Left colon (tissue), 2 donors: Measurements from ENCODE around the gene PELI3. TPM values are rescaled to one million over a fixed set of nuclear protein-coding genes. Genes with fewer than 3 reads are reported as not detected.
"Not testable (repeated sequence)": the region's sequence is repeated elsewhere in the genome, so short reads cannot be mapped to it uniquely, and the experiment has no call there.

ENCODE experiments used
- ATAC-seq: fragments of 200-7000 bp; cut with Tn5 transposase; one replicate; pipeline ENCODE4 v1.9.1; 2020; ENCODE audit warnings: mild to moderate bottlenecking, moderate library complexity
- DNase-seq, 2 donors: peaks; one replicate each; pipeline ENCODE4 v3.0.0-alpha.2; 2020
- intact Hi-C, 2 donors: fragments of 100-400 bp; cut with DNase I in 1 of 2; cut with micrococcal nuclease in 1 of 2; formaldehyde crosslinking; loops; one replicate each; pipeline versions ENCODE4 v1.11.2 to v1.14.0; 2022; cut with DNase I, micrococcal nuclease
- total RNA-seq, 2 donors: library from RNA; stranded (reverse); fragmentation: NEBNext Ultra II Directional; extraction: Animal tissue kit (Norgen Biotek cat#: 25700); gene quantifications; one replicate each; pipeline ENCODE4 v1.2.1, GENCODE V29; 2021
- donor health status: DM: no; HTN: no; CAD: no.
- donor health status: DM: yes; HTN: yes; CAD: no.

The PELI3 gene
- total RNA-seq, 2 donors from 2014 or later: 4.7 to 5.2 TPM

DNA sequence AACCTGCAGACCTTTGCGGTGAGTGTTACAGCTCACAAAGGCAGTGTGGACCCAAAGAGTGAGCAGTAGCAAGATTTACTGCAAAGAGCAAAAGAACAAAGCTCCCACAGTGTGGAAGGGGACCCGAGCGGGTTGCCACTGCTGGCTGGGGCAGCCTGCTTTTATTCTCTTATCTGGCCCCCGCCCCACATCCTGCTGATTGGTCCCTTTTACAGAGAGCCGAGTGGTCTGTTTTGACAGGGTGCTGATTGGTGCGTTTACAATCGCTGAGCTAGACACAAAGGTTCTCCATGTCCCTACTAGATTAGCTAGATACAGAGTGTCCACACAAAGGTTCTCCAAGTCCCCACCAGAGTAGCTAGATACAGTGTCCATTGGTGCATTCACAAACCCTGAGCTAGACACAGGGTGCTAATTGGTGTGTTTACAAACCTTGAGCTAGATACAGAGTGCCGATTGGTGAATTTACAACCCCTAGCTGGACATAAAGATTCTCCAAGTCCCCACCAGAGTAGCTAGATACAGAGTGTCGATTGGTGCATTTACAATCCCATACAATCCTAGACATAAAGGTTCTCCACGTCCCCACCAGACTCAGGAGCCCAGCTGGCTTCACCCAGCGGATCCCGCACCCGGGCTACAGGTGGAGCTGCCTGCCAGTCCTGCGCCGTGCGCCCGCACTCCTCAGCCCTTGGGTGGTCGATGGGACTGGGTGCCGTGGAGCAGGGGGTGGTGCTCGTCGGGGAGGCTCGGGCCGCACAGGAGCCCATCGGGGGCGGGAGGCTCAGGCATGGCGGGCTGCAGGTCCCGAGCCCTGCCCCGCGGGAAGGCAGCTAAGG, 26.4 kb upstream of the PELI3 start:
- DNase-seq, ATAC-seq, intact Hi-C loops: not testable (repeated sequence)

DNA sequence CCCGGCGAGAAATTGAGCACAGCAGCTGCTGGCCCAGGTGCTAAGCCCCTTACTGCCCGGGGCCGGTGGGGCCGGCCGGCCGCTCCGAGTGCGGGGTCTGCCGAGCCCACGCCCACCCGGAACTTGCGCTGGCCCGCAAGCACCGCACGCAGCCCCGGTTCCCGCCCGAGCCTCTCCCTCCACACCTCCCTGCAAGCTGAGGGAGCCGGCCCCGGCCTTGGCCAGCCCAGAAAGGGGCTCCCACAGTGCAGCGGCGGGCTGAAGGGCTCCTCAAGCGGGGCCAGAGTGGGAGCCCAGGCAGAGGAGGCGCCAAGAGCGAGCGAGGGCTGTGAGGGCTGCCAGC, 25.8 kb upstream of the PELI3 start:
- ATAC-seq, intact Hi-C loops: not testable (repeated sequence)

DNA sequence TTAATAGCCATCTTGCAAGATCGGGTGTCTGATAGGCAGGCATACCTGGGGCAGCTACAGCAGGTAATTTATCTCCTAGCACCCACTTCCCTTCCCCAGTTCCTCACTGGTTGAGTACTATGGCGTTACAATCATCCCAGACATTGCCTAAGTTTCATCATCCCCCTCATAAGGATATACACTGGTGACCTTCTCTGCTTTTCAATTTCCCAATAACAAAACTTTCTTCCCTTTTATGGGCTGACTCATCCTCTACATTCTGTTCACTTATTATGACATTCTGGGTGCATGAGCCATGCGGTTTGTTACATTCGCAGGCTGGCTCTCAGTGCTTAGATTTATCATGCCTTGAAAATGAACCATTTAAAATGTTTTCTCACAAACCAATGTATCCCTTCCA, 23.1 kb upstream of the PELI3 start:
- DNase-seq (no peak), ATAC-seq (no peak)
- intact Hi-C loops: no loop called here

More for the DNA sequence above, 25.8 kb upstream of the PELI3 start:
- DNase-seq: not testable (repeated sequence)

DNA sequence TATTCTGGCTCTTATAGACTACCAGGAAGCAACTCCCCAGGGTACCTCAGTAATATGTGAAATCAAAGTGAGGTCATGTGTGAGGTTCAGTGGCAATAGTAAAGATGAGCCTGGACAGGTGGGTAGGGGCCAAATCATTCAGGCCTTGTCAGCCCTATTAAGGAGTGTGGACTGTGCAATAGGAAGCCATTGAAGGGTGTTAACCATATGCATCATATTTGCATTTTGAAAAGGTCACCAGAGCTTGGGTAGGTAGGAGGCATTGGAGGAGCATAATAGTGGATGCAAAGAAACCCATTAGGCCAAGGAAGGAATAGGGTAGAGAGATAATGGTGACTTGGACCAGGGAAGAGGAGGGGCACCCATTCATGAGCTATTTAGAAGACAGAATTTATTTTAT, 19.7 kb upstream of the PELI3 start:
- intact Hi-C loops: no loop called here
- no peak for ATAC-seq
- DNase-seq: no peak

DNA sequence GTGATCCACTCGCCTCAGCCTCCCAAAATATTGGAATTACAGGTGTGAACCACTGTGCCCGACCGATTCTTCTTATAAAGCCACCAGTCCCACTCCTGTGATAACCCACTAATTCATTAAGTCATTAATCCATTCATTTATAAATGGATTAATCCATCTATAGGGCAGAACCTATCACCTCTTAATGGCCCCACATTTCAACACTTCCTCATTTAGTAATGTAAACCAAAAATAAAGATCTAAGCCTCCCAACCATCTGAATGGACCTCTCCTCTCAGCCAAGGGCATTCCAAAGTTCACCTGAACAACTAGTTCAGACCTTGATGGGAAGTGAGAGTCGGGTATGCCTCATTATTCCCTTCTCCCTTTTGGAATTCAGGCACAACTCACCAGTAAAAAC, 18.2 kb upstream of the PELI3 start:
- intact Hi-C loops: no loop called here
- no peak for DNase-seq
- no peak for ATAC-seq

GRCh38 chr11:66450560-66450959, 16.1 kb upstream of the PELI3 start:
- DNase-seq: no peak
- no peak for ATAC-seq
- intact Hi-C loops: no loop called here

GRCh38 chr11:66451663-66452062, 15.0 kb upstream of the PELI3 start:
- ATAC-seq: no peak
- intact Hi-C loops: no loop called here

GRCh38 chr11:66454247-66454646, 12.5 kb upstream of the PELI3 start:
- ATAC-seq: no peak
- DNase-seq: no peak
- intact Hi-C loops: no loop called here

More at GRCh38 chr11:66451663-66452062, 15.0 kb upstream of the PELI3 start:
- no peak for DNase-seq

DNA sequence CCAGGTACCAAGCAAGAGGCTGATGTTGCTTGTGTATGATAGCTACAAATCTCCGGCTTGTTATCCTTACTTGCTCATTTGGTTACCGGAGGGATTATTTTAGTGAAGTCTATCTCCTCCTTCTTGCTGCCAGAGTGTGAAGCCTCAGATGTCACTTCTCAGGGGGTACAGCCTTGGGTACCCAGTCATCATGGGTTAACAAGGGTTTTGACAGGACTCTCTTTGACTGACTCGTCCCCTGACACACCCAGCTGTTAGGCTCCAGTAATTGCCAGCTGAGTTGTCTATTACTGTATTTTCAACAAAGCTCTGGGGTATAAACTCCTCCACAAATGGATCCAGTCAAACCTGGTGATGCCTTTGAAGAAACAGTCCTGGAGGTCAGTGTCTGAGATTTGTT, 11.9 kb upstream of the PELI3 start:
- DNase-seq (no peak), ATAC-seq (no peak)
- intact Hi-C loops: no loop called here

- DNase-seq (no peak), ATAC-seq (no peak)
- intact Hi-C loops: no loop called here
These were observed 8.9 kb upstream of the PELI3 start for GRCh38 chr11:66457826-66458225.

DNA sequence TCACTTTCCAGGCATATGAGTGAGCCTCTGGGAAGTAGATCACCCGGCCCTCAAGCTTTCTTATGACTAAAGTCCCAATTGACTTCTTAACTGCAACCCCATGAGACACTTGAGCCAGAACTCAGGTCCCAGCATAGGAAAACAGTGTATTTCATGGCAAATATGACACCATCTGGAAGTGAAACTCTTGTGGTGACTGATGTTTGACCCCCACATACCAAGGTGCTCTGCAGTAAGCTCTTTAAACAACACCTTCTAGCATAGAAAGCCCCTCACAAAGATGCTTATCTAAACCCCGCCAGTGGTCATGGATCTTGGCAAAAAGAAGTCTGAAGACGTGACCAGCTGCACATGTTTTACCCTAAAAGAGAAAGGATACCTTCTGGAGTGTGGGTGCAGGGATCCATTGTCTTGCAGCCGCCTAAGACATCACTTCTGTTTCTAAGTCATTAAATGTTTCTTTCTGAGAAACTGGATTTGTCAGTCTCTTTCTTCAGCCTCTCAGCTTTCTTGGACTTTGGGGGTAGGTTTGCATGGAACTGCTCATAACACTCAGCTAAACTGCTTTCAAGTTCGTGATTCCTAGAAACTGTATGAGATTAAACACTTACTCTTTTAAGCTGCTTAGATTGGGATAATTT, 7.4 kb upstream of the PELI3 start:
- no peak for DNase-seq
- ATAC-seq: no peak
- intact Hi-C loops: no loop called here

GRCh38 chr11:66462010-66462409, 4.7 kb upstream of the PELI3 start:
- DNase-seq (no peak), ATAC-seq (no peak)
- intact Hi-C loops: no loop called here

DNA sequence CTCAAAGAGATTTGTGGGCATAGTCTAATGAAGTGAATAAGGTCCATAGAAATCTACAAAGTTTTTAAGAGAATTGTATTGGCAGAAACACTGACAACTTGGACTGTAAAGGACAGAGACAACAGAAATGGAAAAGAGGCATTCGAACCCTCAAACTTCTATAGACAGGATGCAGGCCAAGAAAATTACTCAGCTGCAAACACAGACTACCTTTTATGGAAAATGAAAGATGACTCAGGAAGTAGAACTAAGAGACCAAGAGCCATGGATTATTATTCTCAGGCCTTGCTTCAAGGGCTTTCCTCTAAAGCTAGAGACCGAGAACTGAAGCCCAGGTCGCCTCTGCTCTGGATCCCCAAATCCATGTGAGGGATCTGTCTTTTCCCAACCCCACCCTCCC, 3.8 kb upstream of the PELI3 start:
- intact Hi-C loops: no loop called here
- no peak for DNase-seq
- no peak for ATAC-seq

DNA sequence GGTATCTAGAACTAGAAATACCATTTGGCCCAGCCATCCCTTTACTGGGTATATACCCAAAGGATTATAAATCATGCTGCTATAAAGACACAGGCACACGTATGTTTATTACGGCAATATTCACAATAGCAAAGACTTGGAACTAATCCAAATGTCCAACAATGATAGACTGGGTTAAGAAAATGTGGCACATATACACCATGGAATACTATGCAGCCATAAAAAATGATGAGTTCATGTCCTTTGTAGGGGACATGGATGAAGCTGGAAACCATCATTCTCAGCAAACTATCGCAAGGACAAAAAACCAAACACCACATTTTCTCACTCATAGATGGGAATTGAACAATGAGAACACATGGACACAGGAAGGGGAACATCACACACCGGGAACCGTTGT, 2.6 kb upstream of the PELI3 start:
- DNase-seq, ATAC-seq, intact Hi-C loops: not testable (repeated sequence)

DNA sequence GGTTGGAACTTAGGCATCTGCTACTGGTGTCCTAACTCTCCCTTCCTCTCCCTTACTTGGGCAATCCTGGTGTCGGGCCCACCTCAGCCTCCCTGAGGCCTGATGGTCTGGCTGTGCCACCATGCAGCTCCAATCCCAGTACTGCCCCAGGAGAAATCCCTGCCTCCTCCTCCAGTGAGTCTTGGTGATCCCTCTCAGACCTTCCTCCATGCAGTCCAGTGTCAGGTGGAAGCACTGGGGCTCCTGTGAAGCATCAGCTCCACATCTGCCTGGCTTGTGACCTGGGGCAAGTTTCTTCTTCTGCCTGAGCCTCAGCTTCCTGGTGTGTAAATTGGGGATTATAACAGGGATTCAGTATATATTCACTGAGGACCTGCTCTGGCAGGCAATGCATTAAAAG, 1.8 kb upstream of the PELI3 start:
- intact Hi-C loops: no loop called here
- DNase-seq (no peak), ATAC-seq (no peak)

GRCh38 chr11:66465373-66466224, 1.1 kb upstream of the PELI3 start:
- DNase-seq: no peak
- no peak for ATAC-seq
- intact Hi-C loops: no loop called here

- intact Hi-C loops: no loop called here
- DNase-seq (peak; percentile 30 to 45), ATAC-seq (peak; percentile 19)
These were observed 442 bp downstream of the PELI3 start for GRCh38 chr11:66467034-66467659.

- intact Hi-C loops: no loop called here
- peak; percentile 64 for ATAC-seq
- DNase-seq: peak; percentile 55 to 62
These were observed 1.1 kb downstream of the PELI3 start for GRCh38 chr11:66467756-66468155.

- intact Hi-C loops: no loop called here
- ATAC-seq (no peak), DNase-seq (no peak)
These were observed 2.0 kb downstream of the PELI3 start for GRCh38 chr11:66468691-66469090.
